GM19099 (cell line): Measurements from ENCODE around the gene CHMP2A.

Experiments used
- POLR2A ChIP-seq: IDR thresholded peaks from 3 replicates; pipeline ENCODE4 v1.6.1; 2011; ENCODE audit warnings: low read depth; ENCODE audit not compliant: insufficient read length; ENCODE audit errors: extremely low read depth

Gene CHMP2A

DNA sequence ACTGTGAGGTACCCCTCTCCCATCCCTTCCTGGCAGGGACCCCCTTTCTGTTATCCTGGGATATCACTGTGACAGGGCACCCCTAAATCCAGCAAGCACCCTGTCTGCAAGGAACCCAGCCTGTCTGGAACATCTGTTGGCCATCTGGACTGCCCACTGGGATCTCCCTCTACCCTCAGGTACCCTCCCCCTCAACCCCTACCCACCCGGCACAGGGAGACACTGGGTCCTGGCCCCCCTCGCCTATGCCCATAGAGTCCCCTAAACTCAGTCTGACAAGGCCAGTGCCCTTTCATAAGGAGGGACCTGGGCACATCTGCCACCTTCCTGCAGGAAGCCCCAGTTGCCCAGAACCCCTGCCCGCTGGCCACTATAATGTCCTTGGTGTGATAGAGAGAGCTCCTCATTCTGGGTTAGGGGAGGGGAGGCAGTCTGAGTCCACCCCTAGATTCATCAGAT, 40.3 kb downstream of the CHMP2A start:
- no peak for TF ChIP-seq POLR2A

GRCh38 chr19:58513694-58514563, 41.0 kb downstream of the CHMP2A start:
- peak; percentile 85 for TF ChIP-seq POLR2A

DNA sequence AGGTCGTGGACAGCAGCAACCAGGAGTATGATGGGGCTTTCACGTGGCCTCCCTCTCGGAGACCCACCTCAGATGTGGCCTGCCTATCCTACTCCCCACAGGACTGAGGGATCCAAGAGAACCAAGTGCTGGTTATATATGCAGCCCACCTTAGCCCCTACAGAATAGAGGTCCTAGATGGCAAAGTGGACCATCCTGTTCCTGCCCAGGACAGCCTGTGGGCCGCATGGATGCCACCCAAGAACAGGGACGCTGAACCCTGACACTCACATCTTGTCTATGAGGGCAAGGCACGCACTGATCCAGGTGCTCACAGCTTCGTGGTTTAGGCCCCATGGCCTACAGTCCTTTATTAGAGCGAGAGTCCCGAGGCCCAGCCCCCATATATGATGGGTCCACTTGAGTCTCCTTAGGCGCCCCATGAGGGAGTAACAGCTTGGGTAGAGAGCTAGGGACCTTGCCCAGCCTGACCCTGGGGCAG, 41.7 kb downstream of the CHMP2A start:
- TF ChIP-seq POLR2A: no peak

GRCh38 chr19:58511353-58512208, 43.3 kb downstream of the CHMP2A start, which contains the start of gene SLC27A5:
Gene SLC27A5, minus strand, starts transcription at chr19:58511992. Its CDS starts 37 bp downstream, at chr19:58511955.
- no peak for TF ChIP-seq POLR2A

GRCh38 chr19:58510084-58510862, 44.6 kb downstream of the CHMP2A start:
- TF ChIP-seq POLR2A: no peak

DNA sequence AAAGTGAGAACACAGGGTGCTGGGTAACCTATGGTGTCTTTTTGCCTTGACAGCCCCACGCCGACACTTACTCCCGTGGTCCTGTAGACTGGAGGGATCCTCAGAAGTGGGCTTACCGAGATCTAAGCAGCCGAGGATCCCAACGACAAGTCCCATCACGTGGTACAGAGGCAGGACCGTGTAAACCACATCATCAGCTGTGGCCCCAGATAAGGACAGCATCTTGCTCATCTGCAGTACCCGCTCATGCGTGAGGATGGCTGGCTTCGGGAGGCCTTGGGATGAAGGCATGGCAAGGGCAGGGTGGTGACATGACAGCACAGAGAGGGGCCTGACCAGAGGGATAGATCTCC, 45.2 kb downstream of the CHMP2A start:
- TF ChIP-seq POLR2A: no peak
